ENCODE measurements around the gene ANKS1B.

The ANKS1B gene

GRCh38 chr12:98863167-98863566 lies 1121.6 kb downstream of the ANKS1B start:
- no peak overlapping the region for H3K4me3 ChIP-seq (ENCODE audit: insufficient read length, low read depth)
- H3K4me1 ChIP-seq (ENCODE audit: insufficient read depth, insufficient read length): no peaks in the 10 kb centered on the region
- no peaks in the 10 kb centered on the region for H3K9me3 ChIP-seq (ENCODE audit: insufficient read depth, low read length)
- DNase-seq (ENCODE audit: low read depth, low spot score): peak; percentile 72
- no peaks in the 10 kb centered on the region for H3K27me3 ChIP-seq (ENCODE audit: insufficient read depth, insufficient read length)
- no peak overlapping the region for H3K9ac ChIP-seq (ENCODE audit: insufficient read length, low read depth)
- no peak for TF ChIP-seq YY1 (IDR thresholded peaks at IDR 0.05; ENCODE audit: insufficient read depth, insufficient read length)
- no peak for TF ChIP-seq ZNF274 (IDR thresholded peaks at IDR 0.05; ENCODE audit: low read depth, low read length)
- no peak for TF ChIP-seq SUZ12 (IDR thresholded peaks at IDR 0.05; ENCODE audit: extremely low read depth, insufficient read depth, insufficient read length)
- no peaks in the 10 kb centered on the region for H3K36me3 ChIP-seq (ENCODE audit: insufficient read depth, insufficient read length, low read length)

DNA sequence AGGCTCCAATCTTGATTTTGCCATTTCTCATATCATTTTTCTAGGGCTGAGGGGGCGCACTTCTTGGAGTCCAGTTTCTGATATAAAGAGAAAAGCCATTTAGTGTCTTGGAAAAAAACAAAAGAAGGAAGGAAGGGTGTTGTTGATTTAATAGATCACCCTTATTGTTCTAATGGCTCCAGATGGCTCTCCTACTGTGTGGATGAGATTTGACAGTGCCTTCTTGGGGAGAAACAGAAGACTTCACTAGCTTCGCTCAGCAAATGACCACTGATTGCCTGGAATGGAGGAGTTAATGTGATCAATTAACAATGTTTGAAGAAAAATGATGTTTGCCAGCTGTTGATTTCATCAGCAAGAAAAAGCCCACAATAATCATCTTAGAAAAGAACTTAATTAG lies 1123.5 kb downstream of the ANKS1B start:
- Histone ChIP-seq H3K4me1 (ENCODE audit: insufficient read depth, insufficient read length) (no peaks in the 10 kb centered on the region), H3K27me3 (ENCODE audit: insufficient read depth, insufficient read length) (no peaks in the 10 kb centered on the region), H3K4me3 (ENCODE audit: insufficient read length, low read depth) (no peak overlapping the region), H3K36me3 (ENCODE audit: insufficient read depth, insufficient read length, low read length) (no peaks in the 10 kb centered on the region), H3K9ac (ENCODE audit: insufficient read length, low read depth) (no peak overlapping the region), H3K9me3 (ENCODE audit: insufficient read depth, low read length) (no peaks in the 10 kb centered on the region)
- TF ChIP-seq YY1 (IDR thresholded peaks at IDR 0.05; ENCODE audit: insufficient read depth, insufficient read length): no peak
- TF ChIP-seq SUZ12 (IDR thresholded peaks at IDR 0.05; ENCODE audit: extremely low read depth, insufficient read depth, insufficient read length): no peak
- TF ChIP-seq ZNF274 (IDR thresholded peaks at IDR 0.05; ENCODE audit: low read depth, low read length): no peak
- peak; percentile 44 for DNase-seq (ENCODE audit: low read depth, low spot score)

- no peaks in the 10 kb centered on the region for H3K9me3 ChIP-seq (ENCODE audit: insufficient read depth, low read length)
- no peak overlapping the region for H3K9ac ChIP-seq (ENCODE audit: insufficient read length, low read depth)
- TF ChIP-seq SUZ12 (IDR thresholded peaks at IDR 0.05; ENCODE audit: extremely low read depth, insufficient read depth, insufficient read length): no peak
- TF ChIP-seq YY1 (IDR thresholded peaks at IDR 0.05; ENCODE audit: insufficient read depth, insufficient read length): no peak
- no peak for TF ChIP-seq ZNF274 (IDR thresholded peaks at IDR 0.05; ENCODE audit: low read depth, low read length)
- H3K36me3 ChIP-seq (ENCODE audit: insufficient read depth, insufficient read length, low read length): no peaks in the 10 kb centered on the region
- H3K4me3 ChIP-seq (ENCODE audit: insufficient read length, low read depth): no peak overlapping the region
- no peaks in the 10 kb centered on the region for H3K4me1 ChIP-seq (ENCODE audit: insufficient read depth, insufficient read length)
- no peaks in the 10 kb centered on the region for H3K27me3 ChIP-seq (ENCODE audit: insufficient read depth, insufficient read length)
- peak; percentile 88 for DNase-seq (ENCODE audit: low read depth, low spot score)
Observed at GRCh38 chr12:98856897-98857540, 1127.7 kb downstream of the ANKS1B start.

DNA sequence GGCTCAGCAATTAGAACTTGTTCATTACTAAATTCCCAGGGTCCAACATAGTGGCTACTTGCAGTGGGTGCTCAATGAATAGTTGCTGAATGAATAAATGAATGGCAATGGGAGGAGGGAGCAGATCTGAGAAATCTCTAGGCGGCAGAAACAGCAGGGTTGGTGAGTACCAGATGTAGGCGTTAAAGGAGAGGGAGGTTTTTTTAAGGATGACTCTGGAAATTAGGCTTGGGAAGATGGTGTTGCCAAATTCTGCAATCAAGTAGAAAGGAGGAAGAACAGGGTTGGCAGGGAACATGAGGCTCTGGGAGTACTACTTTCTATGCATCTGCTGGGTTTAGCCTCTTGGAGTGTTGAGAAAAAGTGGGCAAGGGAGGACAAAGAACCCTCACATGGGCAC lies 1132.6 kb downstream of the ANKS1B start:
- no peaks in the 10 kb centered on the region for H3K9me3 ChIP-seq (ENCODE audit: insufficient read depth, low read length)
- DNase-seq (ENCODE audit: low read depth, low spot score): no peak
- TF ChIP-seq YY1 (IDR thresholded peaks at IDR 0.05; ENCODE audit: insufficient read depth, insufficient read length) (no peak), SUZ12 (IDR thresholded peaks at IDR 0.05; ENCODE audit: extremely low read depth, insufficient read depth, insufficient read length) (no peak), ZNF274 (IDR thresholded peaks at IDR 0.05; ENCODE audit: low read depth, low read length) (no peak)
- H3K4me3 ChIP-seq (ENCODE audit: insufficient read length, low read depth): no peak overlapping the region
- H3K27me3 ChIP-seq (ENCODE audit: insufficient read depth, insufficient read length): no peaks in the 10 kb centered on the region
- H3K4me1 ChIP-seq (ENCODE audit: insufficient read depth, insufficient read length): peaks cover 2% of the 10 kb centered on the region
- no peak overlapping the region for H3K9ac ChIP-seq (ENCODE audit: insufficient read length, low read depth)
- no peaks in the 10 kb centered on the region for H3K36me3 ChIP-seq (ENCODE audit: insufficient read depth, insufficient read length, low read length)

- TF ChIP-seq YY1 (IDR thresholded peaks at IDR 0.05; ENCODE audit: insufficient read depth, insufficient read length) (no peak), SUZ12 (IDR thresholded peaks at IDR 0.05; ENCODE audit: extremely low read depth, insufficient read depth, insufficient read length) (no peak), ZNF274 (IDR thresholded peaks at IDR 0.05; ENCODE audit: low read depth, low read length) (no peak)
- no peaks in the 10 kb centered on the region for H3K36me3 ChIP-seq (ENCODE audit: insufficient read depth, insufficient read length, low read length)
- H3K9me3 ChIP-seq (ENCODE audit: insufficient read depth, low read length): no peaks in the 10 kb centered on the region
- no peak overlapping the region for H3K9ac ChIP-seq (ENCODE audit: insufficient read length, low read depth)
- peaks cover 2% of the 10 kb centered on the region for H3K4me1 ChIP-seq (ENCODE audit: insufficient read depth, insufficient read length)
- DNase-seq (ENCODE audit: low read depth, low spot score): no peak
- no peak overlapping the region for H3K4me3 ChIP-seq (ENCODE audit: insufficient read length, low read depth)
- H3K27me3 ChIP-seq (ENCODE audit: insufficient read depth, insufficient read length): no peaks in the 10 kb centered on the region
Observed at GRCh38 chr12:98847242-98847641, 1137.5 kb downstream of the ANKS1B start.

GRCh38 chr12:98845957-98846356 lies 1138.8 kb downstream of the ANKS1B start:
- Histone ChIP-seq H3K9me3 (ENCODE audit: insufficient read depth, low read length) (no peaks in the 10 kb centered on the region), H3K9ac (ENCODE audit: insufficient read length, low read depth) (no peak overlapping the region), H3K4me3 (ENCODE audit: insufficient read length, low read depth) (no peak overlapping the region), H3K27me3 (ENCODE audit: insufficient read depth, insufficient read length) (no peaks in the 10 kb centered on the region), H3K36me3 (ENCODE audit: insufficient read depth, insufficient read length, low read length) (no peaks in the 10 kb centered on the region), H3K4me1 (ENCODE audit: insufficient read depth, insufficient read length) (peaks cover 2% of the 10 kb centered on the region)
- DNase-seq (ENCODE audit: low read depth, low spot score): no peak
- TF ChIP-seq YY1 (IDR thresholded peaks at IDR 0.05; ENCODE audit: insufficient read depth, insufficient read length): no peak
- no peak for TF ChIP-seq ZNF274 (IDR thresholded peaks at IDR 0.05; ENCODE audit: low read depth, low read length)
- TF ChIP-seq SUZ12 (IDR thresholded peaks at IDR 0.05; ENCODE audit: extremely low read depth, insufficient read depth, insufficient read length): no peak

GRCh38 chr12:98840325-98840724 lies 1144.4 kb downstream of the ANKS1B start:
- TF ChIP-seq SUZ12 (IDR thresholded peaks at IDR 0.05; ENCODE audit: extremely low read depth, insufficient read depth, insufficient read length) (no peak), ZNF274 (IDR thresholded peaks at IDR 0.05; ENCODE audit: low read depth, low read length) (no peak), YY1 (IDR thresholded peaks at IDR 0.05; ENCODE audit: insufficient read depth, insufficient read length) (no peak)
- H3K27me3 ChIP-seq (ENCODE audit: insufficient read depth, insufficient read length): no peaks in the 10 kb centered on the region
- H3K9me3 ChIP-seq (ENCODE audit: insufficient read depth, low read length): no peaks in the 10 kb centered on the region
- H3K36me3 ChIP-seq (ENCODE audit: insufficient read depth, insufficient read length, low read length): no peaks in the 10 kb centered on the region
- H3K4me3 ChIP-seq (ENCODE audit: insufficient read length, low read depth): no peak overlapping the region
- no peak overlapping the region for H3K9ac ChIP-seq (ENCODE audit: insufficient read length, low read depth)
- H3K4me1 ChIP-seq (ENCODE audit: insufficient read depth, insufficient read length): no peaks in the 10 kb centered on the region
- no peak for DNase-seq (ENCODE audit: low read depth, low spot score)
